GM23248 (cell line): ENCODE data around the gene CHST10.

Experiments
- EZH2 ChIP-seq: fragments of 200-600 bp; sonication (generic); IDR thresholded peaks from 2 replicates; pipeline ENCODE4 v1.6.1; 2018; ENCODE audit warnings: antibody characterized with exemption, mild to moderate bottlenecking; ENCODE audit not compliant: insufficient read depth, poor library complexity, severe bottlenecking
- EZH2phosphoT487 ChIP-seq: fragments of 200-600 bp; sonication (generic); IDR thresholded peaks from 2 replicates; pipeline ENCODE4 v1.6.1; 2018; ENCODE audit warnings: antibody characterized with exemption, moderate library complexity, mild to moderate bottlenecking, low read depth; ENCODE audit not compliant: insufficient read depth

- TF ChIP-seq EZH2 (no peak), EZH2phosphoT487 (no peak)
Observed at GRCh38 chr2:100396483-100396882, 21.0 kb downstream of the CHST10 start.
